ENCODE data around the gene TMEM8B. TPM values are rescaled to one million over a fixed set of nuclear protein-coding genes. Genes with fewer than 3 reads are reported as not detected.
"Not testable (repeated sequence)": the region's sequence is repeated elsewhere in the genome, so short reads cannot be mapped to it uniquely, and the experiment has no call there.

TMEM8B gene
- total and polyA plus RNA-seq, 10 donors, result 2.9 to 9.8 (median 6.2) TPM

GRCh38 chr9:35882996-35883395, 54.0 kb downstream of the TMEM8B start:
- WGBS, 5 donors, result 54 to 69% (median 62%) methylated on average over 3 of the region's 3 CpGs
- Histone ChIP-seq H3K9me3 (peaks cover 0 to 3% (median under 1%) of the 10 kb centered on the region in 8 donors), H3K4me1 (no peaks in the 10 kb centered on the region), H3K27me3 (replicated peaks in 1 of 7) (no peaks in the 10 kb centered on the region), H3K27ac (no peak overlapping the region), H3K4me3 (no peak overlapping the region), H3K36me3 (no peaks in the 10 kb centered on the region)
- intact Hi-C loops (cut with DNase I; ENCODE audit: low total_unique reads), result loop anchor here (2.0 kb wide), 1 partner anchor 92 kb away; the partner anchor contains the start of gene NPR2
- DNase-seq, result no peak
- TF ChIP-seq POLR2AphosphoS5 (IDR thresholded peaks at IDR 0.05), result no peak
- no peak for TF ChIP-seq CTCF (IDR thresholded peaks at IDR 0.05 in 8 of 11, conservative IDR thresholded peaks at IDR 0.05 in 3 of 11)
- TF ChIP-seq POLR2A (IDR thresholded peaks at IDR 0.05), result no peak

- WGBS, 5 donors, result 82 to 94% (median 84%) methylated on average over 3 of the region's 3 CpGs
- intact Hi-C loops (cut with DNase I; ENCODE audit: low total_unique reads); H3K27ac ChIP-seq; DNase-seq; H3K4me1 ChIP-seq; H3K27me3 ChIP-seq (replicated peaks in 1 of 7); H3K4me3 ChIP-seq; H3K9me3 ChIP-seq; H3K36me3 ChIP-seq: not testable (repeated sequence)
Observed at GRCh38 chr9:35884908-35885307, 55.9 kb downstream of the TMEM8B start.

GRCh38 chr9:35891646-35892045, 62.6 kb downstream of the TMEM8B start:
- Histone ChIP-seq H3K36me3 (no peaks in the 10 kb centered on the region), H3K27ac (no peak overlapping the region), H3K9me3 (no peaks in the 10 kb centered on the region), H3K4me1 (no peaks in the 10 kb centered on the region), H3K4me3 (no peak overlapping the region), H3K27me3 (replicated peaks in 1 of 7) (peaks cover 0 to 37% (median 0%) of the 10 kb centered on the region in 7 donors)
- TF ChIP-seq POLR2A (IDR thresholded peaks at IDR 0.05) (no peak), CTCF (IDR thresholded peaks at IDR 0.05 in 8 of 11, conservative IDR thresholded peaks at IDR 0.05 in 3 of 11) (no peak), POLR2AphosphoS5 (IDR thresholded peaks at IDR 0.05) (no peak)
- 50 to 64% (median 59%) methylated on average over 3 of the region's 3 CpGs for WGBS, 5 donors
- no peak for DNase-seq
- intact Hi-C loops (cut with DNase I; ENCODE audit: low total_unique reads), result loop anchor here (10.0 kb wide), 1 partner anchor 47 kb away; no protein-coding TSS in a partner anchor

- TF ChIP-seq CTCF (IDR thresholded peaks at IDR 0.05 in 8 of 11, conservative IDR thresholded peaks at IDR 0.05 in 3 of 11) (no peak), POLR2A (IDR thresholded peaks at IDR 0.05) (no peak), POLR2AphosphoS5 (IDR thresholded peaks at IDR 0.05) (no peak)
- no peak overlapping the region for H3K4me3 ChIP-seq
- intact Hi-C loops (cut with DNase I; ENCODE audit: low total_unique reads), result loop anchor here (10.0 kb wide), 1 partner anchor 47 kb away; no protein-coding TSS in a partner anchor
- no peak overlapping the region for H3K27ac ChIP-seq
- WGBS, 5 donors, result 88 to 100% (median 93%) methylated on average over 1 of the region's 1 CpG
- H3K9me3 ChIP-seq, result no peaks in the 10 kb centered on the region
- H3K36me3 ChIP-seq, result no peaks in the 10 kb centered on the region
- H3K27me3 ChIP-seq (replicated peaks in 1 of 7), result peaks cover 0 to 37% (median 0%) of the 10 kb centered on the region in 7 donors
- no peaks in the 10 kb centered on the region for H3K4me1 ChIP-seq
- DNase-seq, result no peak
Observed at GRCh38 chr9:35892051-35892450, 63.0 kb downstream of the TMEM8B start.

GRCh38 chr9:35896570-35896969, 67.5 kb downstream of the TMEM8B start:
- Histone ChIP-seq H3K36me3 (no peaks in the 10 kb centered on the region), H3K4me3 (no peak overlapping the region), H3K27me3 (replicated peaks in 1 of 7) (peaks cover 0 to 46% (median 0%) of the 10 kb centered on the region in 7 donors), H3K4me1 (no peaks in the 10 kb centered on the region), H3K9me3 (no peaks in the 10 kb centered on the region), H3K27ac (no peak overlapping the region)
- 93 to 97% (median 95%) methylated on average over 2 of the region's 2 CpGs for WGBS, 5 donors
- no peak for DNase-seq
- TF ChIP-seq CTCF (IDR thresholded peaks at IDR 0.05 in 8 of 11, conservative IDR thresholded peaks at IDR 0.05 in 3 of 11) (no peak), POLR2AphosphoS5 (IDR thresholded peaks at IDR 0.05) (no peak)
- intact Hi-C loops (cut with DNase I; ENCODE audit: low total_unique reads), result loop anchor here (10.0 kb wide), 1 partner anchor 52 kb away; no protein-coding TSS in a partner anchor

- not testable (repeated sequence) for H3K4me3 ChIP-seq, H3K4me1 ChIP-seq, H3K9me3 ChIP-seq, H3K36me3 ChIP-seq, H3K27ac ChIP-seq, DNase-seq
- intact Hi-C loops (cut with DNase I; ENCODE audit: low total_unique reads), result loop anchor here (10.0 kb wide), 1 partner anchor 53 kb away; no protein-coding TSS in a partner anchor
- WGBS, 5 donors, result 83 to 91% (median 89%) methylated on average over 7 of the region's 7 CpGs
- H3K27me3 ChIP-seq (replicated peaks in 1 of 7), result peaks cover 0 to 42% (median 0%) of the 10 kb centered on the region in 7 donors
Observed at GRCh38 chr9:35897376-35898099, 68.5 kb downstream of the TMEM8B start.
